ENCODE results near the gene PDGFRB.

Gene PDGFRB

GRCh38 chr5:150144246-150144801, 11.3 kb downstream of the PDGFRB start:
- DNase-seq (ENCODE audit: low read depth), result no peak

- no peak for DNase-seq (ENCODE audit: low read depth)
These were observed 12.0 kb downstream of the PDGFRB start for GRCh38 chr5:150143350-150144245.

- DNase-seq (ENCODE audit: low read depth), result no peak
These were observed 12.7 kb downstream of the PDGFRB start for GRCh38 chr5:150142959-150143349.

- DNase-seq (ENCODE audit: low read depth), result no peak
These were observed 13.3 kb downstream of the PDGFRB start for GRCh38 chr5:150142185-150142958.

- DNase-seq (ENCODE audit: low read depth), result no peak
These were observed 14.0 kb downstream of the PDGFRB start for GRCh38 chr5:150141544-150142184.

- no peak for DNase-seq (ENCODE audit: low read depth)
These were observed 14.8 kb downstream of the PDGFRB start for GRCh38 chr5:150140830-150141229.

- no peak for DNase-seq (ENCODE audit: low read depth)
These were observed 16.3 kb downstream of the PDGFRB start for GRCh38 chr5:150139334-150139733.

- DNase-seq (ENCODE audit: low read depth), result no peak
These were observed 16.9 kb downstream of the PDGFRB start for GRCh38 chr5:150138551-150139265.

GRCh38 chr5:150137997-150138396, 17.6 kb downstream of the PDGFRB start:
- no peak for DNase-seq (ENCODE audit: low read depth)

- DNase-seq (ENCODE audit: low read depth), result no peak
These were observed 18.3 kb downstream of the PDGFRB start for GRCh38 chr5:150137168-150137957.

- no peak for DNase-seq (ENCODE audit: low read depth)
These were observed 19.1 kb downstream of the PDGFRB start for GRCh38 chr5:150136305-150137167.

GRCh38 chr5:150135557-150136304, 19.9 kb downstream of the PDGFRB start:
- no peak for DNase-seq (ENCODE audit: low read depth)

GRCh38 chr5:150134198-150134588, 21.5 kb downstream of the PDGFRB start:
- DNase-seq (ENCODE audit: low read depth), result no peak

- DNase-seq (ENCODE audit: low read depth), result no peak
These were observed 22.0 kb downstream of the PDGFRB start for GRCh38 chr5:150133581-150134197.

GRCh38 chr5:150132740-150133139, 22.9 kb downstream of the PDGFRB start:
- no peak for DNase-seq (ENCODE audit: low read depth)

GRCh38 chr5:150131978-150132694, 23.5 kb downstream of the PDGFRB start:
- DNase-seq (ENCODE audit: low read depth), result no peak

- DNase-seq (ENCODE audit: low read depth), result no peak
These were observed 24.2 kb downstream of the PDGFRB start for GRCh38 chr5:150131461-150131860.

- DNase-seq (ENCODE audit: low read depth), result no peak
These were observed 25.1 kb downstream of the PDGFRB start for GRCh38 chr5:150130493-150130922.
